ENCODE results near the gene RASAL2. TPM values are rescaled to one million over a fixed set of nuclear protein-coding genes. Genes with fewer than 3 reads are reported as not detected.
"Not testable (repeated sequence)": the region's sequence is repeated elsewhere in the genome, so short reads cannot be mapped to it uniquely, and the experiment has no call there.

The RASAL2 gene
- total and polyA plus RNA-seq, 9 of the 15 experiments (the other 6 are each of a cell fraction or from before 2014, with no cell fraction given) = 0.13 to 1.0 (median 0.62) TPM

- 0 out of 3 replicates have a peak, but pooled peaks have one; percentile 46 for ATAC-seq
These were observed 296.4 kb downstream of the RASAL2 start for GRCh38 chr1:178390280-178390679.

GRCh38 chr1:178393370-178393769 is 299.5 kb downstream of the RASAL2 start:
- Histone ChIP-seq H3K4me1 (replicated peaks in 1 of 2; ENCODE audit: control insufficient read depth in 2 of 2, insufficient read depth in 2 of 2, low read length in 2 of 2) (no peaks in the 10 kb centered on the region), H3K27me3 (ENCODE audit: control insufficient read depth in 2 of 2, insufficient read depth in 2 of 2, low read length in 2 of 2) (no peaks in the 10 kb centered on the region), H3K9ac (ENCODE audit: insufficient read depth in 1 of 2, low read depth in 2 of 2, low read length in 2 of 2) (no peak overlapping the region), H3K9me3 (replicated peaks; ENCODE audit: control insufficient read depth, insufficient read depth, low read depth, low read length) (no peaks in the 10 kb centered on the region), H3K79me2 (ENCODE audit: control insufficient read depth, insufficient read depth, low read length) (no peaks in the 10 kb centered on the region), H3K27ac (ENCODE audit: extremely low read depth, low read depth, low read length) (no peak overlapping the region), H3K36me3 (ENCODE audit: control insufficient read depth, insufficient read depth, low read length) (no peaks in the 10 kb centered on the region), H4K20me1 (replicated peaks; ENCODE audit: control insufficient read depth, insufficient read depth, low read length) (no peaks in the 10 kb centered on the region), H3K4me2 (ENCODE audit: insufficient read depth, low read length) (no peak overlapping the region), H2AFZ (ENCODE audit: low read depth, low read length) (no peak overlapping the region), H3K9me1 (ENCODE audit: control insufficient read depth, insufficient read depth, low read length) (no peaks in the 10 kb centered on the region), H3K4me3 (no peak overlapping the region)
- no peak for FAIRE-seq
- no peak for TF ChIP-seq ZBTB33 (CRISPR knock-in tag; IDR thresholded peaks at IDR 0.05)
- TF ChIP-seq TAF7 (tag; IDR thresholded peaks at IDR 0.05) = no peak
- TF ChIP-seq SP2 (IDR thresholded peaks at IDR 0.05; ENCODE audit: extremely low read depth, low read depth, low read length, poor library complexity, severe bottlenecking) = no peak
- TF ChIP-seq EP300 (IDR thresholded peaks at IDR 0.05; ENCODE audit: low read length) = no peak
- TF ChIP-seq ZNF696 (CRISPR knock-in tag; conservative IDR thresholded peaks at IDR 0.05) = no peak
- peak; percentile 40 to 47; a peak in 3 of 4 replicates for TF ChIP-seq NRF1 (conservative IDR thresholded peaks at IDR 0.05 in 1 of 2, IDR thresholded peaks at IDR 0.05 in 1 of 2)
- TF ChIP-seq KAT2B (IDR thresholded peaks at IDR 0.05; ENCODE audit: low read depth, low read length) = no peak
- ATAC-seq = no peak
- intact Hi-C loops (cut with micrococcal nuclease) = no loop called here
- no TSS peak for BruUV-seq (replicated peaks)
- DNase-seq (ENCODE audit: extremely low read depth in 1 of 4, low spot score in 3 of 4) = no peak
- POLR2A ChIA-PET = no interaction called here
- in situ Hi-C loops (cut with MboI) = no loop called here
- WGBS (ENCODE audit: insufficient coverage, low coverage, missing lambda C conversion rate) = 1% methylated on average over 10 of the region's 10 CpGs
- CTCF ChIA-PET (ENCODE audit: low intra/inter-chr PET ratio) = no interaction called here

More at GRCh38 chr1:178390280-178390679, 296.4 kb downstream of the RASAL2 start:
- H4K20me1 ChIP-seq (replicated peaks; ENCODE audit: control insufficient read depth, insufficient read depth, low read length); in situ Hi-C loops (cut with MboI); H3K4me3 ChIP-seq; CTCF ChIA-PET (ENCODE audit: low intra/inter-chr PET ratio); H3K36me3 ChIP-seq (ENCODE audit: control insufficient read depth, insufficient read depth, low read length); H3K27me3 ChIP-seq (ENCODE audit: control insufficient read depth in 2 of 2, insufficient read depth in 2 of 2, low read length in 2 of 2); FAIRE-seq; H3K4me2 ChIP-seq (ENCODE audit: insufficient read depth, low read length); H3K27ac ChIP-seq (ENCODE audit: extremely low read depth, low read depth, low read length); H3K9me3 ChIP-seq (replicated peaks; ENCODE audit: control insufficient read depth, insufficient read depth, low read depth, low read length); intact Hi-C loops (cut with micrococcal nuclease); H3K9ac ChIP-seq (ENCODE audit: insufficient read depth in 1 of 2, low read depth in 2 of 2, low read length in 2 of 2); H3K79me2 ChIP-seq (ENCODE audit: control insufficient read depth, insufficient read depth, low read length); H2AFZ ChIP-seq (ENCODE audit: low read depth, low read length); H3K4me1 ChIP-seq (replicated peaks in 1 of 2; ENCODE audit: control insufficient read depth in 2 of 2, insufficient read depth in 2 of 2, low read length in 2 of 2); BruUV-seq (replicated peaks); H3K9me1 ChIP-seq (ENCODE audit: control insufficient read depth, insufficient read depth, low read length): not testable (repeated sequence)
- peak; percentile 5; the same call in 1 of the 2 replicates for TF ChIP-seq CBFA2T3 (IDR thresholded peaks at IDR 0.05)
- WGBS (ENCODE audit: insufficient coverage, low coverage, missing lambda C conversion rate) = 5% methylated on average over 8 of the region's 8 CpGs
- DNase-seq (ENCODE audit: extremely low read depth in 1 of 4, low spot score in 3 of 4) = peak in 1 of 4 experiments; percentile 18
- POLR2A ChIA-PET = interaction anchor here (0.8 kb wide), 1 partner anchor 104 kb away, joined by 3 read pairs; no protein-coding TSS in a partner anchor

All from K562 (cell line).